ENCODE results near the gene BDKRB2. TPM values are rescaled to one million over a fixed set of nuclear protein-coding genes. Genes with fewer than 3 reads are reported as not detected.

BDKRB2 gene
- total RNA-seq, 1 experiment from 2014 or later, result not detected

DNA sequence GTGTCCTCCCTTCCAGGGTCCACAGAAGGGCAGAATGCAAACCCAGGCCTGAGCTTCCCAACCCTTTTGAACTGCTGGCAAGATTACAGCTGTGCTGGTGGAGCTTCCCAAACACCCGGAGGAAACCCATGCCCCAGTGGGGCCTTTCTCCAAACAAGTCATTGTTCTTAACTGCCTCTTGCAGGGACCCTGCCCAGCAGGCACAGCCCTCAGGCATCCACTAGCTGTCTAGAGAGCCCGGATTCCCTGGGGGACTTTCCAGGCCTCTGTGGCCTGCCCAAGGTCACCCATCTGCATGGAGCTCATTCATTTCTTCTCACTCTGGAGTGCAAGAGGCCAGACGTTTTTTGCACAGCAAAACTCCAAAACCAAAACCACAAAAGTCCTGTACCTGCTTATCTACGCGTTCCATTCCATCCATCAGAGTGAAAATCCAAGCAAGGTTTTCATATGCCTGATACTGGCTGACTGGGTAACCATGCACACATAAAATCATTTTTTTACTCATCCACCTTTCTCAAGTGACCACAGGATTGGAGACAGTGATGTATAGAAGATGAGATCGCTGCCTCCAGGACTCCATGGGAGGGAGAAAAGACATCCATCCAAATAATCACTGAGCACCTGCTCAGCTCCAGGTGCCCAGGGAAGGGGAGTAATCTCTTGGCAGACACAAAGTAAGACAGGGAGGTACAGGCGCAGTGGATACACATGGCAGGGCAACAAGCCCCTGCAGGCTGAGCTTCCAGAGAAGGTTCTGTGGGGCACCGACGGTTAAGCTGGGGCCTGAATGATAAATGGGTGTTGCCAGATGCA is 17.2 kb upstream of the BDKRB2 start:
- Histone ChIP-seq H3K4me1 (no peaks in the 10 kb centered on the region), H3K27me3 (no peaks in the 10 kb centered on the region), H3K27ac (no peak overlapping the region), H3K9me3 (replicated peaks) (no peaks in the 10 kb centered on the region), H3K4me3 (no peak overlapping the region), H3K36me3 (no peaks in the 10 kb centered on the region)
- no peak for DNase-seq

DNA sequence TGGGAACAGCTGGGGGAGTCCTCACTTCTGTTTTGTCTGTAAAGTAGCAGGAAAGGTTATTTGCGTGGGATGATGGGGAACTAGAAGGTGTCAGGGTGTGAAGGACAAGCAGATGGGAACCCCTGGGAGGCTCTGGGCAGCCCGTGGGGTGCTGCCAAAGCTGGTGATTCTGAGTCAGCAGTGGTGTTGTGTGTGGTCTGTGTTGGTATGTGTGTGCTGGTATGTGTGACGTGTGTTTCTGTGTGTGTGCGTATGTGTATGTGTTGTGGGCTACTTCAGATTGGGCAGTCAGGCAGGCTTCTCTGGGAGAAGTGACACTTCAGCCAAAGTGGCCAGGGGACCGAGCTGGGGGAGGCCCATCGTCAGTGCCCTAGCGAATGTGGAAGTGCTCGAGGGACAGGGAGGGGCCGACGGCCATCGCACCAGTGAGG is 15.3 kb upstream of the BDKRB2 start:
- no peak for DNase-seq
- Histone ChIP-seq H3K9me3 (replicated peaks) (no peaks in the 10 kb centered on the region), H3K27me3 (no peaks in the 10 kb centered on the region), H3K27ac (no peak overlapping the region), H3K36me3 (no peaks in the 10 kb centered on the region), H3K4me1 (no peaks in the 10 kb centered on the region), H3K4me3 (no peak overlapping the region)

DNA sequence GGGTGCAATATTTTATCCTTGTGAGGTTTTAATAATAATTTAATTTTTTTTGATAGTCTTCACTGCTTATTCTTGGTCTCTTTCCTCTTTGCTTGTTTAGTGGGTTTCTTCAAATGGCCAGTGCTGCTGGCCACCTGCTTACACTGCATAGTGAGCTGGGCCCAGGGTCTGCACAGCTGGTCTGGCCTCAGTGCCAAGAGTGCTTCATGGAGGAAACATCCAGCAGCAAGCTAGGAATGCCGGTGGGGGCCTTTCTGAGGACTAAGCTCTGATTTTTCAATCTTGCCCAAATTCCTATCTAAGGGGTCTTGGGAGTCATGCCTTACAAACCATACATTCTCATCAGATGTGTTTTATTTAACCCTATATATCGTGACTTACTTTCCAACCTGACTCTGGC is 13.3 kb upstream of the BDKRB2 start:
- no peaks in the 10 kb centered on the region for H3K4me1 ChIP-seq
- H3K36me3 ChIP-seq, result no peaks in the 10 kb centered on the region
- no peaks in the 10 kb centered on the region for H3K27me3 ChIP-seq
- no peak overlapping the region for H3K27ac ChIP-seq
- H3K4me3 ChIP-seq, result no peak overlapping the region
- no peaks in the 10 kb centered on the region for H3K9me3 ChIP-seq (replicated peaks)
- DNase-seq, result no peak

DNA sequence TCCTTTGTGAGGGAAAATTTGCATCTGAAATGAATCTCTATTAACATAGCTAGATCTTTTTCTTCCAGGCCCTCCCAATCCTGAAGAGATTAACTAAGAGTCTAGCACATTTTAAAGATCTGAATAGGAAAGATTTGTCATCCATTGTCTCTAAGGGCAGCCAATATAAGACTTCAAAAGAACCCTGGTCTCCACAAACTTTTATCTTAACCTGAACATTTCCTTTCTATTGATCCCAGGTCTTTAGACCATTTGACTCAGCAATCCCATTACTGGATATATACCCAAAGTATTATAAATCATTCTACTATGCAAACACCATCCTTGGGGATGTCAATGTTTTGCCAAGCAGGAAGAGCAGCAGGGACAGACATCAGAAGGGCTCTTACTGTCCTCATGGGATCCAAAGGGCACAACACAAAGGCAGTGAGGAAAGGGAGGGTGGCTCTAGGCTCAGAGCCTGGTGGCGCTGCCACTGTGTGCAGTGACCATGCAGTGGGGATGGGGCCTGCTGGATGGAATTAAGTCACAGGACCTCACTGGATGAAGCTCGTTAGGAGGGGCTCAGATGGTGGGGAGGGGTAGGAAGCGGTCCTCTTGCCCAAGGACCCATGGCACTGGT is 12.7 kb upstream of the BDKRB2 start:
- H3K9me3 ChIP-seq (replicated peaks), result no peaks in the 10 kb centered on the region
- H3K36me3 ChIP-seq, result no peaks in the 10 kb centered on the region
- no peaks in the 10 kb centered on the region for H3K27me3 ChIP-seq
- H3K27ac ChIP-seq, result no peak overlapping the region
- H3K4me1 ChIP-seq, result no peaks in the 10 kb centered on the region
- no peak overlapping the region for H3K4me3 ChIP-seq
- no peak for DNase-seq

DNA sequence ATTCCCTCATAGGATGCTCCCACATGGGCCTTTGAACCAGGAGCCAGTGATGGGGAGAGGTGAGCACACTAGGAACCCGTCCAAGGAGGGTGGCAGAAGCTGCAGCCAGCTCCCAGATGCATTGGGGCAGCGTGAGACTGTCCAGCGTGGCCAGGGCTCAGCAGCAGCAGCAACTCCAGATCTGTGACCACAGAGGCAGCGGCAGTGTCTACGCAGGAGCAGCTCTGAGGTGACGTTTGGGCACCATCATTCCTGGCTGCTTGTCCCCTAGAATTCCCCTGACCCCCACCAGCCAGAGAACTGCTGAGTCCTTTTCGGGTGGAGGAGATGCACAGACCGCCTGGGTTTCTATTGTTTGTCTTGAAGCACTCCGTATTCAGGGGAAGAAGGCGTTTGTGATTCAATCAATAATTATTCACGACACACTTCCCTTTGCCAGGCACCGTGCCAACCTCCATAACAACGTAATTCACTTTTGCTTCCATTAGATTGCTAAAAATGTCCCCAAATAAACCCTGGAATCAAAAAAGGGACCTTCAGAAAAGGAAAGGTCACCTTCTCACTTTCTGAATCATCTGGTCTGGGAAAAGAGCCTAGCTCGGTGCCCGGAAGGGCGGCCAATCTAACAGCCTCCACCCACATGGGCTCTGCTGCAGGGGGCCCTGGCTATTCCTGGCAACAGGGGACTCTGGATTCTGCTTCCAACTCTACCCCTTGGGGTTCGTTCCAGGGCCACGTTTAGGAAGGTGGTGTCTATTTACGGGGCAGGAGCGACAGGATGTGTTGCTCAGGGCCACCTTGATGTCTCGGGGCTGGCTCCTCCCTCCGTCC is 11.4 kb upstream of the BDKRB2 start:
- Histone ChIP-seq H3K36me3 (no peaks in the 10 kb centered on the region), H3K4me3 (no peak overlapping the region), H3K4me1 (no peaks in the 10 kb centered on the region), H3K27ac (no peak overlapping the region), H3K27me3 (no peaks in the 10 kb centered on the region), H3K9me3 (replicated peaks) (no peaks in the 10 kb centered on the region)
- no peak for DNase-seq

DNA sequence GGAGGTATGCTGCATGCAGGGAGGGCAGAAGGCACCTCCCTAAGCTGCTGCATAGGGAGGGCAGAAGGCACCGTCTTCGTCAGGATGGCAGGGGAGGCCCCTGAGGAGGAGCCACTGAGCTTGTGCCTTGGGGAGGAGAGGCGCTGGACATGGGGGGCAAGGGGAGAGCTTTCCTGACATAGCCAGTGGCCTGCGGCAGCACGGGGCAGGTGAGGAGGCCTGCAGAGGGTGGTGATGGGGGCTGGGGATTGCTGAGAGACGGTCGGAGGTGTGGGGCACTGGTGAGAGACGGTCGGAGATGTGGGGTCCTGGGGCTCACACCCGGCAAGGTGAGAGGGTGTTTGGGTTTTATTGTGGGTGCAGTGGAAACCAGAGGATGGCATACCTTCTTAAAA is 10.4 kb upstream of the BDKRB2 start:
- Histone ChIP-seq H3K4me3 (no peak overlapping the region), H3K4me1 (no peaks in the 10 kb centered on the region), H3K9me3 (replicated peaks) (no peaks in the 10 kb centered on the region)

DNA sequence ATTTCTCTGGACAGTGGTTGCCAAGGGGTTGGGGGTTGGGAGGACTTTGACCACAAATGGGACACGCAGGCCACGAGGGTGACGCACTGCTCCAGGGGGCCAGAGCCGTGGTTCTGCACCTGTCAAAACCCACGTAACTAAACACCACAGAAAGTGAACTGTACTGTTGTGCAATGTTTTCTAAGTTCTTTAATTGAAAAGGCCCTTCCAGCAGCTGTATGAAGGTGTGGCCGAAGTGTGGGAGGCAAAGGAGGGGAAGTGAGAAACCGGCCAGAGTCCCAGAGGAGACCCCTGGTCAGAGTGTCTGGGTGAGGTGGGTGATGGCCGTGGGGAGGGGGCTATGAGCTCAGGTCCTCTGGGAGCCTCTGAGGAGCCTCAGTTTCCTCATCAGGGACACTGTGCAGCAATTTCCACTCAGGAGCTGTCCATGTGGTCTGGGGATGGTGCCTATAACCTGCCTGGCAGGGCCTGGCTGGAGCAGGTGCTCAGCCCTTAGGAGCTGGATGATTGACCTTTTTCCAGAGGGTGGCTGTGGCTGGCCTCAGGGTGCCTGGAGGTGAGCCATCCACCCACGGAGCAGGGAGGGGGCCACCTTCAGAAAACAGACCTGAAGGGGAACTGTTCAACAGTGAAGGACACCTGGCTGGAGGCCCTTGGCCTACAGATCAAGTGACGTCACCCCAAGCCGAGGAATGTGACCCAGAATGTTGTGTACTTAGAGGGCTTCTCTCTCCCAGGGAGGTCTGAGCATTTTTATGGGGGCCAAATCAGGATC is 9.8 kb upstream of the BDKRB2 start:
- Histone ChIP-seq H3K4me1 (no peaks in the 10 kb centered on the region), H3K4me3 (no peak overlapping the region), H3K9me3 (replicated peaks) (no peaks in the 10 kb centered on the region), H3K27ac (no peak overlapping the region), H3K27me3 (no peaks in the 10 kb centered on the region), H3K36me3 (no peaks in the 10 kb centered on the region)
- no peak for DNase-seq

More for the DNA sequence above, 10.4 kb upstream of the BDKRB2 start:
- no peak for DNase-seq
- no peaks in the 10 kb centered on the region for H3K27me3 ChIP-seq
- H3K36me3 ChIP-seq, result no peaks in the 10 kb centered on the region
- no peak overlapping the region for H3K27ac ChIP-seq

DNA sequence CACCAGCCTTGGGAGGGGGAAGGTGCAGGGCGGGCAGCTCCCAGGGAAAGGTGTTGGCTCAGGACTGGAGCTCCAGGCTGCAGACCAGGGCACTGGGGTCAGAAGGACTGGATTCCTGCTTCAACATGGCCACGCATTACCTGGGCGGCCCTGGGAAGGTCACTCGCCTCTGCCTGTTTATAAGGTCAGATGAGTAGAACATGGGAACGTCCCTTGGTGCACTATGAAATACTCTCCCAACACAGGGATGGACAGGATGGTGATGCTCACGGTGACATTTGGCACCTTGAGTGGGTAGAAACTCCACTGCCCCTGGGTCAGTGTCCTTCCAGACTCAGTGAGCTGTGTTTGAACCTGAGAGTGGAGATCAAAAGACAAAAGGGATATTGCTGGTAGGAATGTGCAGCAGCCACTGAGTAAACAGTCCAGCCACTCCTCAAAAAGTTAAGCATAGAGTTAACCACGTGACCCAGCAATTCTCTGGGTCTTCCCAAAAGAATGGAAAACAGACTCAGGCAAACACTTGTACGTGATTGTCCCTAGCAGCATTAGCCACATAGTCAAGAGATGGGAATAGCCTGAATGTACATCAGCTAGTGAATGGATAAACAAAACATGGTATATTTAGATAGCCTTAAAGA is 9.1 kb upstream of the BDKRB2 start:
- no peaks in the 10 kb centered on the region for H3K9me3 ChIP-seq (replicated peaks)
- H3K27ac ChIP-seq, result no peak overlapping the region
- DNase-seq, result no peak
- no peaks in the 10 kb centered on the region for H3K27me3 ChIP-seq
- no peaks in the 10 kb centered on the region for H3K4me1 ChIP-seq
- H3K4me3 ChIP-seq, result no peak overlapping the region
- H3K36me3 ChIP-seq, result no peaks in the 10 kb centered on the region

DNA sequence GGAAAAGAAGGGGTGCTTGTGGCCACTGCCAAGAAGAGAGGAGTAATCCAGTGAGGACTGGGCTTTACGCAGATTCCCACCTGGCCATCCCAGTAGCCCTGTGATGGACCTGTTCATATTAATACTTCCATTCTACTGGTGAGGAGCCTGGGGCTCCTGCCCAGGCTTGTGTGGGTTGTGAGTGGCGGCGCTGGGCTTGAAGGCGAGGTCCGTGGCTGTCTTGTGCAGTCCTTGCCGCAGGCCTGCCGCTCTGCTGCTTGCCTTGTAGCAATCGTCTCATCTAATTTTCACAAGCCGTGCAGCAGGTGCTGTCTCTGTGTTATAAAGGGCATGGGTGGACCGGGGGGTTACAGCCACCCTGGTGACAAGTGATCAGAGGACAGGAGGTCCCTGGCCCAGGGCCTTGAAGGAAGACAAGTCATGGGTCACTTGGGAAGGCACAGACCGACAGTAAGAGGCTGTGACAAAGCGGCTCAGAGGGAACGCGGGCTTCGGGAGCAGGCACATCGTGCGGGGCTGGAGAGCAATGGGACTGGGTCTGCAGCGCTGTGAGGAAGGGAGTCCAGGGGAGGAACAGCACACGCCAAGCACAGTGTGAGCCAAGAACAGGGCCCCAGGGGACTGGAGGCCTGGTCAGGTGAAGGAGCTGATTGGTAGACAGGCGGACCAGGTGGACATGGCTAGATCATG is 7.3 kb upstream of the BDKRB2 start:
- Histone ChIP-seq H3K9me3 (replicated peaks) (no peaks in the 10 kb centered on the region), H3K36me3 (no peaks in the 10 kb centered on the region), H3K4me1 (no peaks in the 10 kb centered on the region), H3K4me3 (no peak overlapping the region), H3K27me3 (no peaks in the 10 kb centered on the region), H3K27ac (no peak overlapping the region)
- no peak for DNase-seq

DNA sequence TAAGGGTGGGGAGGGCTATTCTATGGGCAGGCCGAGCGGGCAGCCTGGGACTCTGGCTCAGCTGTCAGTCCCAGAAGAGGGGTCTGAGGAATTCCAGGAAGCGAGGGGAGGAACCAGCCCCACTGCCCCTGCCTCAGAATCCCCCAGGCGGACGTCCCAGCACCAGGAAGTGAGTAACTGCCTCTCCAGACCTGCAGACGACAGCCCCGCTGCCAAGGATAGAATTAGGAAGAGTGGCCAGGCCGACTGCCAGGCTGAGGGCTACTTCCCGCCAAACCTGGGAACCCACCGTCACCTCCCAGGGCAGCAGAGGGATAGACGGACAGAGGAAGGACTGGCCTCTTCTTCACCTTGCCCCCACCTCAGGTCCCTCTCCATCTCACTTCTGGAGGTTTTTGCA is 6.7 kb upstream of the BDKRB2 start:
- Histone ChIP-seq H3K4me3 (no peak overlapping the region), H3K9me3 (replicated peaks) (no peaks in the 10 kb centered on the region), H3K27ac (no peak overlapping the region), H3K4me1 (no peaks in the 10 kb centered on the region), H3K36me3 (no peaks in the 10 kb centered on the region), H3K27me3 (no peaks in the 10 kb centered on the region)
- DNase-seq, result no peak

DNA sequence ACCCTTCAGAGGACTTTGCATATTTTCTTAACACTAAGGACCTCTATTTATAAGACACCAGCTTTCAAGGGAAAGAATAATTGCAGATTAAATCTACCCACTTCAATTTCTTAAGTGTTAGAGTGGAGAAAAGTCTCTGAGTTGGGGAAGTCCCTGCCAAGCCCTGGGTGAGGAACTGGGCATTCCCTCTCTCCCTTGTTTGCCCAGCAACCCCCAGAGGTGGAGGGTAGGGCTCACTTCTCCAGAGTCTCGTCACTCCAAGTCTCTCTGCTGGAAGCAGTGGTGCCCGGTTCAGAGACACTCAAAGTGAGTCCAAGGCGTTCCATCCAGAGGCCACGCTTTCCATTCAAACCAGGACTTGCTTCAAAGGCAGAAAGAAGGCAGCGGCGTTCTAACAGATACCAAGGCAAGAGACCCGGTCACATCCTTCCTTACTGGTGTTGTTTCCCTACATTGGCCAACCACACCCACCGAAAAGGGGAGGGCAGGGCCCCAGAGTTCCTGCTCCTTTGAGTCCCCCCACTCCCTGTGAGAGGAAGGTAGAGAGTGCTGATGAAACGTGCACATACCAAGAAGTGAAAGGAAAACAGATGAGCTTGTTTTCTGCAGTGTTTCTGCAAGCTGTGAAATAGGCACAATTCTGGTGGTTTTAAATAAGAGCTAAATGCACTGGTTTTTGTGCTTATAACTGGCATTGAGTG is 6.1 kb upstream of the BDKRB2 start:
- no peak for DNase-seq
- Histone ChIP-seq H3K27me3 (no peaks in the 10 kb centered on the region), H3K27ac (no peak overlapping the region), H3K9me3 (replicated peaks) (no peaks in the 10 kb centered on the region), H3K4me3 (no peak overlapping the region), H3K4me1 (peaks cover 2% of the 10 kb centered on the region; the same call in 1 of the 2 replicates), H3K36me3 (no peaks in the 10 kb centered on the region)

DNA sequence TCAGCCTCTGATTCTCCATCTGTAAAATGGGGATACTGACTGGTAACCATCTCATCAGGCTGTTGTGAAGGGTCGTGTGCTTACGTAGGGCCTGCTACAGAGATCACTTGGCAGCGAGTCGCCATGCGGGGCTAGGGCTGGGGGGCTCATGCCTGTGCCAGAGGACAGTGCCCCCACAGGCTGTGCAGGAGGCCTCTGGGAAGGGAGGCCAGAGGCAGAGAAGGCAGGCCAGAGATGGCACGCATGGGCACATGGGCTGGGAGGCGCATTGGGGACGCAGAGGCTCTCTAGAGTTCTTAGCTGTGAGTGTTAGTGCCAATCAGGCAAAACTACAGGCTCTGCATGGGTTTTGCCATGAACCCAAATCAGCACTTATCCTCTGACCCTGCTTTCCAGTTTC is 3.5 kb upstream of the BDKRB2 start:
- Histone ChIP-seq H3K27ac (no peak overlapping the region), H3K9me3 (replicated peaks) (no peaks in the 10 kb centered on the region), H3K4me3 (no peak overlapping the region), H3K27me3 (no peaks in the 10 kb centered on the region), H3K36me3 (no peaks in the 10 kb centered on the region), H3K4me1 (peaks cover 4% of the 10 kb centered on the region; the same call in 1 of the 2 replicates)
- DNase-seq, result no peak

DNA sequence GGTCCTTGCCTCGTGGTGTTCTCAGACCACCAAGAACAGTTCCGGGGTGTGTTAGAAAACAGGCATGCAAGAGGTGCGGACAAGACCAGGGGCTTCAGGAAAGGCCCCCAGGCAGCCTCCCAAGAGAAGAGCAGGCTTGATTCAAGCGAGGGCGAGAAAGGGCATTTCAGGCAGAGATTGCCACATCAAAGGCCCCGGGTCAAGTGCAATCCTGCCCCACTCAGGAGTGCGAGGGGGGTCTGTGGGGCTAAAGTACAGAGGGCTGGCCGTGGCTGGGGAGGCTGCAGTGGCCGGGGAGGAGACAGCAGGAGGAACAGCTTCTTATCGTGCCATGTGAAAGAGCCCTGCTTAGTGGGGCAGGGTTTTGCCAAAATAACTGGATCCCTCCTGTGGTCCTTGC is 2.7 kb upstream of the BDKRB2 start:
- Histone ChIP-seq H3K4me1 (peaks cover 4% of the 10 kb centered on the region; the same call in 1 of the 2 replicates), H3K27me3 (no peaks in the 10 kb centered on the region), H3K9me3 (replicated peaks) (no peaks in the 10 kb centered on the region), H3K4me3 (no peak overlapping the region), H3K27ac (no peak overlapping the region), H3K36me3 (no peaks in the 10 kb centered on the region)
- no peak for DNase-seq

Measured in SJCRH30 (cell line).